T47D (cell line): ENCODE measurements around the gene MORF4L1.
"Not testable (repeated sequence)": the region's sequence is repeated elsewhere in the genome, so short reads cannot be mapped to it uniquely, and the experiment has no call there.

ENCODE experiments used
- DNase-seq, 2 experiments: peaks; one replicate each; pipeline versions ENCODE4 v3.0.0 to v3.0.0-alpha.2; 2011 to 2012; ENCODE audit warnings: low read depth in 1 of 2, low spot score in 1 of 2
- JUND ChIP-seq: IDR thresholded peaks from 2 replicates; pipeline ENCODE4 v1.6.1; 2012; ENCODE audit warnings: low read depth
- in situ Hi-C: cut with HindIII; loops from 2 replicates; pipeline ENCODE4 v1.10.0; 2016; ENCODE audit warnings: low sequenced_read_pairs, low pct_unique_long_range_greater_than_20kb

Gene MORF4L1, protein sequence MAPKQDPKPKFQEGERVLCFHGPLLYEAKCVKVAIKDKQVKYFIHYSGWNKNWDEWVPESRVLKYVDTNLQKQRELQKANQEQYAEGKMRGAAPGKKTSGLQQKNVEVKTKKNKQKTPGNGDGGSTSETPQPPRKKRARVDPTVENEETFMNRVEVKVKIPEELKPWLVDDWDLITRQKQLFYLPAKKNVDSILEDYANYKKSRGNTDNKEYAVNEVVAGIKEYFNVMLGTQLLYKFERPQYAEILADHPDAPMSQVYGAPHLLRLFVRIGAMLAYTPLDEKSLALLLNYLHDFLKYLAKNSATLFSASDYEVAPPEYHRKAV

GRCh38 chr15:78872155-78872971 lies at the start of gene MORF4L1:
Gene MORF4L1 (plus strand): TSS chr15:78872890. CDS start chr15:78873018, 128 bp downstream.
- no peak for TF ChIP-seq JUND
- in situ Hi-C loops: no loop called here
- DNase-seq: peak; percentile 92 to 98

GRCh38 chr15:78828920-78829319 lies 43.8 kb upstream of the MORF4L1 start:
- in situ Hi-C loops: no loop called here
- no peak for DNase-seq
- TF ChIP-seq JUND: no peak

DNA sequence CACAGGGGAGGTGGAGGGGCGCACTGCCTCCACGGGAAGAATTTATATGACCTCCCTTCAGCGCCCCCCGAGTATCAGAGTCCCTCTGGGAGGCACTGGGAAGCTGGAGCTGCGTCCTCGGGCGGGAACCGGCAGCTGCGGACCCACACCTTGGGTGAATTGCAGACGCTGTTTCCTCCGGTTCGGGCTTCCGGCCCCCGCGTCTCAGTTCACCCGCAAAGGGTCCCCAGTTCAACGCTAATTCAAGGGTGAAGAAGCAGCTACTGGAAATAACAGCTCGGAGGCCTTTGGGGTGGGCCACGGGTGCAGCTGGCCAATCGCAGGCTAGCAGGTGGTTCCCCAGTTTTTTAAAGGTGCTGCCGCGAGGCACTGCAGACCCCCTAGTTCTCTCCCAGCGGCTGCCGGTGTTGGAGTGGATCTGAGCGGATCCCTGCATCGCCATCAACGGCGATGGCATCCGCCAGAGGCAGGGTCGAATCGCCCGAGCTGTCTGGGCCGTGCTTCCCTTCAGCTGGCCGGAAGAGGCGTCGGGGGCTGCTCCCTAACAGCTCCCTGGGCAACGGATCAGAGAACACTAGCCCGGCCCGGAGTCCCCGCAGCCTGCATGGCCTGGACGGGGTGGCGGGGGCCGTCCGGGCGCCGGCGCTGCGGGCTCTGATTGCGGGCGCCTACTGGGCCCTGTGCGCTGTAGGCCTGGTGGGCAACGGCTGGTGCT lies 42.0 kb upstream of the MORF4L1 start:
- in situ Hi-C loops: no loop called here
- DNase-seq: no peak
- TF ChIP-seq JUND: no peak

DNA sequence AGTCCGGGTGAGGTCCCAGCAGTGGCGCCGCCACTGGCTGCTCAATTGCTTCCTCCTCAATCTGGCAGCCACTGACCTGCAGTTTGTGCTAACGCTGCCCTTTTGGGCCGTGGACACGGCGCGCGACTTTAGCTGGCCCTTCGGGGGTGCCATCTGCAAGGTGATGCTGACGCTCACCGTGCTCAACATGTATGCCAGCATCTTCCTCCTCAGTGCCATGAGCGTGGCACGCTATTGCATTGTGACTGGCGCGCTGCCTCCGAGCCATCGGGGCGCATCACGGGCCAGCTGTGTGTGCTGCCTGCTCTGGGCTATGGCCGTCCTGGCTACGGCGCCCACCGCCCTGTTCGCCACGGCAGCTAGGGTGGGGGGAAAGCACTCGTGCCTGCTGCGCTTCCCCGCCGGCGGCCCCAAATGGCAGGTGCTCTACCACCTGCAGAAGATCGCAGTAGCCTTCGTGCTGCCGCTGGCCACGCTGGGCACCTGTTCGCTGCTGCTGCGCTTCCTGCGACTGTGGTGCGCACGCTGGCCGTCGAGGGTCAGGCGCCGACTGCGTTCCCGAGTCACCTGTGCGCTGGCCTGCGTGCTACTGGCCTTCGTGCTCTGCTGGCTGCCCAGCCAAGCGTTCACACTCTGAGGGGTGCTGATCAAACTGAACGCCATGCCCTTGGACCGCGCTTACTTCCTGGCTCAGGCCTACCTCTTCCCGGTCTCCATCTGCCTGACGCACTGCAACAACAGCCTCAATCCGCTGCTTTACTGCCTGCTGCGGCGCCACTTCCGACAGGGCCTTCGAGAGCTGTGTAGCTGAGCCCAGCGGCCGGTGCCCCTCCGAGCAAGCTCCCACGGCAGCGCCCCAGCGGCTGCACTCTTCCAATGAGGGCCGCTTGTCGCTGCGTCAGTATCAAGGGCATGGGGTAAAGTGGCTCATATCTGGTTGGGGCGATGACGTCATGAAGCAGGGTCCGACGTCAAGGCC lies 41.2 kb upstream of the MORF4L1 start:
- TF ChIP-seq JUND: no peak
- in situ Hi-C loops: no loop called here
- no peak for DNase-seq

- TF ChIP-seq JUND: no peak
- no peak for DNase-seq
- in situ Hi-C loops: no loop called here
Observed at GRCh38 chr15:78836333-78836732, 36.4 kb upstream of the MORF4L1 start.

GRCh38 chr15:78837131-78837530 lies 35.6 kb upstream of the MORF4L1 start:
- in situ Hi-C loops: no loop called here
- no peak for TF ChIP-seq JUND
- no peak for DNase-seq

DNA sequence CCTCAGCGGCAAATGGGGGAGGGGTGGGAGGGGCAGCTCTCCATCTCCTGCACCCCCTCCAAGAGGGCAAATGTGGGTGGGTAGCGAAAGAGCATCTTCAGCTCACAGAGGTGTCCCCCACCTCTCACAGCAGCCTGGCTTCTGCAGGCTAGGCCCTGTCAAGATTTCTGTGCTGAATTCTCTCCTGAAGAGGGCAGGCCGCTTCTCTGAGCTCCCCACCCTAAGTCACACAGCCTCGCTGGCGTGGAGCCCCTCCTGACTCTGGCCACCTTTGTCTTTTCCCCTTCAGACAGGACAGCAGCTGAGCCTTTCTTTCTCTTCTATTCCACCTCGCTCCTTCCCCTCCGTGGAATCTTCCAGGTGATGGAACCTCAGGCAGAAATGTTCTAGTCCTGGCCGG lies 35.1 kb upstream of the MORF4L1 start:
- TF ChIP-seq JUND: no peak
- in situ Hi-C loops: no loop called here
- no peak for DNase-seq

DNA sequence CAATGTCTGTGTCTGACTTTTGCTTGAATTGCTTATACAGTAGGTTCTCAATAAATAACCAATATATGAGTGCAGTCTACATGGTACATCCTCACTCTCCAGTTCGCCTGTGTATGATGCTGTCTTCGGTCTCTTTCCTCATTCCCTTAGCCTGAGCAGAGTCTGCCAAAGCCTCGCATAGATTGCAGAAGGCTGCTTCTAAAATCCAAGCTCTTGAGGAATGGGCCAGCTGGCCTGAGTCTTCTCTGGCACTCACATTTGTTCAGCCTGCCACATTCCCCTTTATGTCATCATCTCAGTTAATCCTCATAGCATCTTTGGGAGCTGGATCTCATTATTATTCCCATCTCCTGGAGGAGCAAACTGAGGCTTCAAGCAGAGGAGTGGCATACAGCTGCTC lies 34.2 kb upstream of the MORF4L1 start:
- DNase-seq: no peak
- in situ Hi-C loops: no loop called here
- TF ChIP-seq JUND: no peak

GRCh38 chr15:78839151-78839550 lies 33.5 kb upstream of the MORF4L1 start:
- in situ Hi-C loops, DNase-seq: not testable (repeated sequence)

DNA sequence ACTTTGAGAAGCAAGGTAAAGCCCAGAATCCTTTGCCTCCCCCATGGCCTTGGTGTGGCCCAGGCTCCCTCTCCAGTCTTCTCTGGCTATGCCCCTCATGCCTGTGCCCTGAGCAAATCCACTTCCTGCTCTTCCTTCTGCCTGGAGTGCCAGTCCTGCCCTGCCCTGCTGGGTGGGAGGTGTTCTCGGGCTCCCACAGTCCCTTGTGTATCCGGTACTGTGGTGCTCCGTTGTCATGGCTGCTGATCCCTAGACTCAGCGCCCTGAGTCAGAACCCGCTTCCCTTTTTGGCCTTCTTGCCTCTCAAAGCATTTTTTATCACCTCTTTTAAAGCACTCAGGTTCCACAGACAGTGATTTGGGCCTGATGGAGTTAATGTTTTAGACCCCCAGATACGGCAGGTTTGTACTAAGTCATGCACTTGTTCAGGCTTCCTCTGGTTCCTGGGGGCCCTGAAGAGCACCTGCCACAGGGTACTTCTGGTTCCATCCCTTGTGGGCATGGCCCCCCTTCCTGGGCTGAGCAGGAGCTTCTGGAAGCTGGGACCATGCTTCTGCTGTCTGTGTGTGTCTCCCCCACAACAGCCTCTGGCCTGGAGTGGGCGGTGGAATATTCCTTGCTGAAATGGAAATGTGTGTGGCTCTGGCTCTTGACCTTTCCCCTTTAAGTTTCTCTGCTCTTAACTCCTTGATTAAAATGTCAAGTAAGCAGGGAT lies 31.9 kb upstream of the MORF4L1 start:
- in situ Hi-C loops: no loop called here
- no peak for TF ChIP-seq JUND
- no peak for DNase-seq

DNA sequence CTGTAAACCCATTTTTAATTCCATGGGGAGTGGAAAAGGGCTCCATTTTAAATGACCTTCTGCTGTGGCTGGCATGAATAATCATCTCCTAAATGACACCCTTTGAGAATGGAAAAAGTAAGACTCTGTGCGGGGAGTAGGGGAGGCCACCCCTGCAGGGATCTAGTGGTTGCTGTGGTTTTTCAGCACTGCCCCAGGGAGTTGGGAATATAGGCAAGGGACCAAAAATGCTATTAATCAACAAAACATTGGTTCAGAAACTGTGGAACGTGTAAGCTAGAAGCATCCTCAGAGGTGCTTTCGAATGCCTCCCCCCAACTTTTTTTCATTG lies 31.3 kb upstream of the MORF4L1 start:
- in situ Hi-C loops: no loop called here
- no peak for TF ChIP-seq JUND

More for the DNA sequence above, 31.3 kb upstream of the MORF4L1 start:
- no peak for DNase-seq
